Panc1 (cell line): ENCODE results near the gene SND1. TPM values are rescaled to one million over a fixed set of nuclear protein-coding genes. Genes with fewer than 3 reads are reported as not detected.

Experiments
- ATAC-seq: fragments of 200-7000 bp; cut with Tn5 transposase; 2 replicates; pipeline ENCODE4 v1.9.1; 2020; ENCODE audit warnings: mild to moderate bottlenecking, moderate library complexity
- BruUV-seq: library from RNA; stranded (reverse); fragments of 400-500 nt; replicated peaks from 2 replicates; lab custom pipeline; 2021; lab: Mats Ljungman, UMichigan
- CTCF ChIA-PET: fragments of 300-600 bp; sonication (Branson Sonifier 250); formaldehyde crosslinking; loops from one replicate; lab custom pipeline; 2022; ENCODE audit warnings: antibody characterized with exemption; lab: Charles Lee
- POLR2A ChIA-PET: fragments of 300-600 bp; sonication (Branson Sonifier 250); formaldehyde crosslinking; loops from one replicate; lab custom pipeline; 2022; ENCODE audit warnings: antibody characterized with exemption; lab: Charles Lee
- DNase-seq: peaks from one replicate; pipeline ENCODE4 v3.0.0-alpha.2; 2010; ENCODE audit warnings: low read depth, low spot score
- H3K27ac ChIP-seq: 2 replicates; pipeline ENCODE4 v1.5.1; 2011; ENCODE audit warnings: mild to moderate bottlenecking, low read length, inconsistent platforms
- H3K27me3 ChIP-seq: fragments of 200-500 bp; sonication (Bioruptor generic); 2 replicates; pipeline ENCODE4 v1.6.0; 2014; ENCODE audit warnings: low read length, inconsistent platforms; ENCODE audit not compliant: control insufficient read depth, insufficient read depth
- H3K36me3 ChIP-seq: fragments of 200-500 bp; sonication (Bioruptor generic); 2 replicates; pipeline ENCODE4 v1.5.1; 2014; ENCODE audit warnings: inconsistent platforms, mild to moderate bottlenecking, low read length, moderate library complexity; ENCODE audit not compliant: control insufficient read depth, insufficient read depth
- H3K4me1 ChIP-seq: 2 replicates; pipeline ENCODE4 v1.5.1; 2011; ENCODE audit warnings: inconsistent platforms, mild to moderate bottlenecking, low read length, moderate library complexity; ENCODE audit not compliant: control insufficient read depth, insufficient read depth
- H3K4me3 ChIP-seq, 2 experiments: 2 replicates each; pipeline ENCODE4 v1.5.1; 2011 to 2012; ENCODE audit warnings: low read depth in 2 of 2, low read length in 2 of 2, mild to moderate bottlenecking in 2 of 2, inconsistent platforms in 1 of 2, moderate library complexity in 1 of 2
- H3K9me3 ChIP-seq: fragments of 200-500 bp; sonication (Bioruptor generic); 2 replicates; pipeline ENCODE4 v1.5.1; 2014; ENCODE audit warnings: low read depth, mild to moderate bottlenecking, inconsistent platforms, low read length, moderate library complexity; ENCODE audit not compliant: control insufficient read depth, insufficient read depth
- POLR2AphosphoS5 ChIP-seq: IDR thresholded peaks from 2 replicates; pipeline ENCODE4 v1.6.1; 2012; ENCODE audit warnings: mild to moderate bottlenecking, low read depth, low read length, moderate library complexity
- SIN3A ChIP-seq: IDR thresholded peaks from 2 replicates; pipeline ENCODE4 v1.6.1; 2012; ENCODE audit warnings: low read depth, mild to moderate bottlenecking, low read length, moderate library complexity, borderline replicate concordance; ENCODE audit not compliant: insufficient read depth
- TCF7L2 ChIP-seq: IDR thresholded peaks from 2 replicates; pipeline ENCODE4 v1.6.1; 2011; ENCODE audit warnings: mild to moderate bottlenecking, low read depth, low read length, inconsistent platforms
- in situ Hi-C: cut with HindIII; loops from 2 replicates; pipeline ENCODE4 v1.10.0; 2016; ENCODE audit warnings: low sequenced_read_pairs, low pct_unique_long_range_greater_than_20kb
- intact Hi-C: fragments of 100-400 bp; cut with micrococcal nuclease; formaldehyde crosslinking; loops from one replicate; pipeline ENCODE4 v1.10.0; 2022; ENCODE audit not compliant: unreplicated experiment
- total RNA-seq: library from RNA; stranded (reverse); gene quantifications from one replicate; pipeline ENCODE4 v1.2.1, GENCODE V29; 2021; ENCODE audit not compliant: unreplicated experiment
- TF ChIP-seq, protein P1 (sequence below), 2 experiments: IDR thresholded peaks; 2 replicates each; pipeline ENCODE4 v1.6.1; 2011 to 2012; ENCODE audit warnings: low read depth in 2 of 2, control low read depth in 1 of 2, low read length in 1 of 2, mild to moderate bottlenecking in 1 of 2, moderate library complexity in 1 of 2; ENCODE audit not compliant: insufficient read depth in 1 of 2
- TF ChIP-seq, protein P2 (sequence below): fragments of 450-650 bp; IDR thresholded peaks from 2 replicates; pipeline ENCODE4 v1.5.1; 2017; ENCODE audit warnings: mild to moderate bottlenecking

The SND1 gene
- total RNA-seq, 1 experiment from 2014 or later: 176 TPM

DNA sequence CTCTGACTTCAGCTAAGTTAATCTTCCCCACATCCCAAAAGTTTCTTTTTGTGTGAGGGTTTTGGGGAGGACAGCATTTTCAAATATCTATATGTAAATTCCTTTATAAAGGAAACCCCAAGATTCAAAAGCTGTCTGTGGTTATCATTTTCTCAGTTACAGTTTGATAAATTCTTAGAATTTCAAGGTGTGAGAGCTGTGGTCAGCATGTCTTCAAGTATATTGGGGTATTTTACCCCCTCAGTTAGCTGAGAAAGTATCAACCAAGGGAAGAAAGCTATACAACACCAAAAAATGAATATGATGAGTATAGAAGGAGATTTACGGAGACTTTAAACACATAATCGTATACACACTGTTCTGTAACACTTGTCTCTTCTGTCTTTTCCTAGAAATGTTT, 109.2 kb downstream of the SND1 start:
- ChIA-PET CTCF (no interaction called here), POLR2A (no interaction called here)
- no peak for ATAC-seq
- no peaks in the 10 kb centered on the region for H3K9me3 ChIP-seq
- no TSS peak for BruUV-seq
- DNase-seq: no peak
- H3K27ac ChIP-seq: no peak overlapping the region
- in situ Hi-C loops: no loop called here
- no peaks in the 10 kb centered on the region for H3K4me1 ChIP-seq
- TF ChIP-seq, protein P1, sequence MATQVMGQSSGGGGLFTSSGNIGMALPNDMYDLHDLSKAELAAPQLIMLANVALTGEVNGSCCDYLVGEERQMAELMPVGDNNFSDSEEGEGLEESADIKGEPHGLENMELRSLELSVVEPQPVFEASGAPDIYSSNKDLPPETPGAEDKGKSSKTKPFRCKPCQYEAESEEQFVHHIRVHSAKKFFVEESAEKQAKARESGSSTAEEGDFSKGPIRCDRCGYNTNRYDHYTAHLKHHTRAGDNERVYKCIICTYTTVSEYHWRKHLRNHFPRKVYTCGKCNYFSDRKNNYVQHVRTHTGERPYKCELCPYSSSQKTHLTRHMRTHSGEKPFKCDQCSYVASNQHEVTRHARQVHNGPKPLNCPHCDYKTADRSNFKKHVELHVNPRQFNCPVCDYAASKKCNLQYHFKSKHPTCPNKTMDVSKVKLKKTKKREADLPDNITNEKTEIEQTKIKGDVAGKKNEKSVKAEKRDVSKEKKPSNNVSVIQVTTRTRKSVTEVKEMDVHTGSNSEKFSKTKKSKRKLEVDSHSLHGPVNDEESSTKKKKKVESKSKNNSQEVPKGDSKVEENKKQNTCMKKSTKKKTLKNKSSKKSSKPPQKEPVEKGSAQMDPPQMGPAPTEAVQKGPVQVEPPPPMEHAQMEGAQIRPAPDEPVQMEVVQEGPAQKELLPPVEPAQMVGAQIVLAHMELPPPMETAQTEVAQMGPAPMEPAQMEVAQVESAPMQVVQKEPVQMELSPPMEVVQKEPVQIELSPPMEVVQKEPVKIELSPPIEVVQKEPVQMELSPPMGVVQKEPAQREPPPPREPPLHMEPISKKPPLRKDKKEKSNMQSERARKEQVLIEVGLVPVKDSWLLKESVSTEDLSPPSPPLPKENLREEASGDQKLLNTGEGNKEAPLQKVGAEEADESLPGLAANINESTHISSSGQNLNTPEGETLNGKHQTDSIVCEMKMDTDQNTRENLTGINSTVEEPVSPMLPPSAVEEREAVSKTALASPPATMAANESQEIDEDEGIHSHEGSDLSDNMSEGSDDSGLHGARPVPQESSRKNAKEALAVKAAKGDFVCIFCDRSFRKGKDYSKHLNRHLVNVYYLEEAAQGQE (IDR thresholded peaks at IDR 0.05; ENCODE audit: insufficient read depth in 1 of 2, low read depth in 2 of 2, low read length in 1 of 2): no peak
- TF ChIP-seq POLR2AphosphoS5 (no peak), TCF7L2 (no peak), SIN3A (no peak)
- TF ChIP-seq, protein P2, sequence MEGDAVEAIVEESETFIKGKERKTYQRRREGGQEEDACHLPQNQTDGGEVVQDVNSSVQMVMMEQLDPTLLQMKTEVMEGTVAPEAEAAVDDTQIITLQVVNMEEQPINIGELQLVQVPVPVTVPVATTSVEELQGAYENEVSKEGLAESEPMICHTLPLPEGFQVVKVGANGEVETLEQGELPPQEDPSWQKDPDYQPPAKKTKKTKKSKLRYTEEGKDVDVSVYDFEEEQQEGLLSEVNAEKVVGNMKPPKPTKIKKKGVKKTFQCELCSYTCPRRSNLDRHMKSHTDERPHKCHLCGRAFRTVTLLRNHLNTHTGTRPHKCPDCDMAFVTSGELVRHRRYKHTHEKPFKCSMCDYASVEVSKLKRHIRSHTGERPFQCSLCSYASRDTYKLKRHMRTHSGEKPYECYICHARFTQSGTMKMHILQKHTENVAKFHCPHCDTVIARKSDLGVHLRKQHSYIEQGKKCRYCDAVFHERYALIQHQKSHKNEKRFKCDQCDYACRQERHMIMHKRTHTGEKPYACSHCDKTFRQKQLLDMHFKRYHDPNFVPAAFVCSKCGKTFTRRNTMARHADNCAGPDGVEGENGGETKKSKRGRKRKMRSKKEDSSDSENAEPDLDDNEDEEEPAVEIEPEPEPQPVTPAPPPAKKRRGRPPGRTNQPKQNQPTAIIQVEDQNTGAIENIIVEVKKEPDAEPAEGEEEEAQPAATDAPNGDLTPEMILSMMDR: no peak
- no peaks in the 10 kb centered on the region for H3K36me3 ChIP-seq
- H3K27me3 ChIP-seq: no peaks in the 10 kb centered on the region
- intact Hi-C loops: no loop called here
- H3K4me3 ChIP-seq: no peak overlapping the region

DNA sequence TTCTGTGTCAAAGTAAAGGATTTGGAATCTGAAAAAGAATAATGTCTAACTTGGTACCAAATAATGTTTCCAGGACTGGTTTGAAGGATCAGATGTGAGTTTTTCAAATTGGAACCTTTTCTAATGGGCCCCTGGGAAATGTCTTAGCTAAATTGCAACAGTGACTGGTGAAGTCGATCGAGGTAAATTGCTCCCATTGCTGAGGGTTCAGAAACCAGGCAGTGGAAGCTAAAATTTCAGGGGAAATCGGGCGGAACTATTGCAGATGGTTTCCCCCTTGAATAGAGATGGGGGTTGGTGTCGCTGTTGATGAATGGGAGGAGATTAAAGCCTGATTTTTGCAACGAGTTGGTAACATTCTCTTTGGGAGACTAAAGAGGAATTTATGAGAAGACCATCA, 112.7 kb downstream of the SND1 start:
- ChIA-PET POLR2A (no interaction called here), CTCF (no interaction called here)
- H3K4me3 ChIP-seq: no peak overlapping the region
- no peak overlapping the region for H3K27ac ChIP-seq
- no TSS peak for BruUV-seq
- H3K27me3 ChIP-seq: no peaks in the 10 kb centered on the region
- no peaks in the 10 kb centered on the region for H3K36me3 ChIP-seq
- TF ChIP-seq POLR2AphosphoS5: no peak
- no peak for TF ChIP-seq TCF7L2
- no peak for TF ChIP-seq SIN3A
- TF ChIP-seq, protein P1 (IDR thresholded peaks at IDR 0.05; ENCODE audit: insufficient read depth in 1 of 2, low read depth in 2 of 2, low read length in 1 of 2): no peak
- TF ChIP-seq, protein P2: no peak
- DNase-seq: no peak
- intact Hi-C loops (no loop called here), in situ Hi-C loops (no loop called here)
- no peaks in the 10 kb centered on the region for H3K9me3 ChIP-seq
- ATAC-seq: no peak
- no peaks in the 10 kb centered on the region; the same call in 1 of the 2 replicates for H3K4me1 ChIP-seq
